ENCODE results near the gene LCTL. TPM values are rescaled to one million over a fixed set of nuclear protein-coding genes. Genes with fewer than 3 reads are reported as not detected.

LCTL gene
- not detected in 2 replicates for total RNA-seq

- intact Hi-C loops (cut with micrococcal nuclease), result no loop called here
Measured at GRCh38 chr15:66565741-66566144, at the start of gene LCTL. TSS of gene LCTL (minus strand) at chr15:66565998. CDS start at chr15:66565365, 633 bp downstream.

GRCh38 chr15:66614951-66615760 is 49.4 kb upstream of the LCTL start:
- intact Hi-C loops (cut with micrococcal nuclease), result loop anchor here (5.0 kb wide), 2 partner anchors 87 to 157 kb away; partner anchors contain the start of gene SMAD6

- intact Hi-C loops (cut with micrococcal nuclease), result no loop called here
Measured at GRCh38 chr15:66614456-66614855, 48.7 kb upstream of the LCTL start.

GRCh38 chr15:66613743-66614142 is 47.9 kb upstream of the LCTL start:
- intact Hi-C loops (cut with micrococcal nuclease), result no loop called here

- intact Hi-C loops (cut with micrococcal nuclease), result no loop called here
Measured at GRCh38 chr15:66611257-66612053, 45.7 kb upstream of the LCTL start.

- intact Hi-C loops (cut with micrococcal nuclease), result no loop called here
Measured at GRCh38 chr15:66609876-66610275, 44.1 kb upstream of the LCTL start.

GRCh38 chr15:66608881-66609280 is 43.1 kb upstream of the LCTL start:
- intact Hi-C loops (cut with micrococcal nuclease), result no loop called here

GRCh38 chr15:66608159-66608558 is 42.4 kb upstream of the LCTL start:
- intact Hi-C loops (cut with micrococcal nuclease), result no loop called here

- intact Hi-C loops (cut with micrococcal nuclease), result loop anchor here (1.0 kb wide), 2 partner anchors 171 to 248 kb away; no protein-coding TSS in a partner anchor
Measured at GRCh38 chr15:66603301-66604179, 37.7 kb upstream of the LCTL start.

GRCh38 chr15:66601521-66601920 is 35.7 kb upstream of the LCTL start:
- intact Hi-C loops (cut with micrococcal nuclease), result no loop called here

- intact Hi-C loops (cut with micrococcal nuclease), result no loop called here
Measured at GRCh38 chr15:66600240-66600627, 34.4 kb upstream of the LCTL start.

GRCh38 chr15:66599536-66600239 is 33.9 kb upstream of the LCTL start:
- intact Hi-C loops (cut with micrococcal nuclease), result no loop called here

- intact Hi-C loops (cut with micrococcal nuclease), result no loop called here
Measured at GRCh38 chr15:66598095-66598815, 32.5 kb upstream of the LCTL start.

- intact Hi-C loops (cut with micrococcal nuclease), result no loop called here
Measured at GRCh38 chr15:66595931-66596545, 30.2 kb upstream of the LCTL start.

GRCh38 chr15:66595332-66595731 is 29.5 kb upstream of the LCTL start:
- intact Hi-C loops (cut with micrococcal nuclease), result no loop called here

GRCh38 chr15:66594836-66595235 is 29.0 kb upstream of the LCTL start:
- intact Hi-C loops (cut with micrococcal nuclease), result no loop called here

GRCh38 chr15:66594344-66594743 is 28.5 kb upstream of the LCTL start:
- intact Hi-C loops (cut with micrococcal nuclease), result no loop called here

GRCh38 chr15:66593219-66593780 is 27.5 kb upstream of the LCTL start:
- intact Hi-C loops (cut with micrococcal nuclease), result no loop called here

- intact Hi-C loops (cut with micrococcal nuclease), result no loop called here
Measured at GRCh38 chr15:66592505-66593218, 26.9 kb upstream of the LCTL start.

Data from T-helper 2 cell treated with Interferon-gamma antibody and Interleukin-4, amounts not matched to agents 100 ng/mL and 5 ng/mL, for 36 hours (primary cell).